Activated CD4-positive, alpha-beta T cell treated with anti-CD3 and anti-CD28 coated beads, Interleukin-2, amount 10 ng/mL, durations not matched to agents 7 days and 5 days (primary cell): ENCODE results near the gene SRGAP2B. TPM values are rescaled to one million over a fixed set of nuclear protein-coding genes. Genes with fewer than 3 reads are reported as not detected.
"Not testable (repeated sequence)": the region's sequence is repeated elsewhere in the genome, so short reads cannot be mapped to it uniquely, and the experiment has no call there.

Experiments
- CTCF ChIA-PET: fragments of 350-600 bp; sonication (Branson Sonifier 250); formaldehyde crosslinking; loops from one replicate; lab custom pipeline; 2021; ENCODE audit warnings: antibody characterized with exemption; lab: Charles Lee
- POLR2A ChIA-PET: fragments of 350-600 bp; sonication (Branson Sonifier 250); formaldehyde crosslinking; loops from one replicate; lab custom pipeline; 2021; ENCODE audit warnings: antibody characterized with exemption; lab: Charles Lee
- DNase-seq: peaks from one replicate; pipeline ENCODE4 v3.0.0-alpha.2; 2020
- H3K27ac Mint-ChIP-seq: one replicate; pipeline ENCODE4 v1.8.0; 2021; ENCODE audit warnings: mild to moderate bottlenecking, moderate library complexity, mixed read lengths
- H3K27me3 Mint-ChIP-seq: one replicate; pipeline ENCODE4 v1.8.0; 2021; ENCODE audit warnings: mixed read lengths
- H3K36me3 Mint-ChIP-seq: one replicate; pipeline ENCODE4 v1.8.0; 2021; ENCODE audit warnings: low read depth, mixed read lengths
- H3K4me1 Mint-ChIP-seq: one replicate; pipeline ENCODE4 v1.8.0; 2021; ENCODE audit warnings: mixed read lengths
- H3K4me3 Mint-ChIP-seq: one replicate; pipeline ENCODE4 v1.8.0; 2021; ENCODE audit warnings: mild to moderate bottlenecking, moderate library complexity, mixed read lengths
- H3K9me3 Mint-ChIP-seq: one replicate; pipeline ENCODE4 v1.8.0; 2021; ENCODE audit warnings: mixed read lengths
- total RNA-seq, 2 experiments: library from RNA; stranded (reverse); gene quantifications; one replicate each; pipeline ENCODE4 v1.2.3, GENCODE V29; 2021

SRGAP2B gene
- total RNA-seq, 2 experiments from 2014 or later: 31.1 to 32.8 TPM

DNA sequence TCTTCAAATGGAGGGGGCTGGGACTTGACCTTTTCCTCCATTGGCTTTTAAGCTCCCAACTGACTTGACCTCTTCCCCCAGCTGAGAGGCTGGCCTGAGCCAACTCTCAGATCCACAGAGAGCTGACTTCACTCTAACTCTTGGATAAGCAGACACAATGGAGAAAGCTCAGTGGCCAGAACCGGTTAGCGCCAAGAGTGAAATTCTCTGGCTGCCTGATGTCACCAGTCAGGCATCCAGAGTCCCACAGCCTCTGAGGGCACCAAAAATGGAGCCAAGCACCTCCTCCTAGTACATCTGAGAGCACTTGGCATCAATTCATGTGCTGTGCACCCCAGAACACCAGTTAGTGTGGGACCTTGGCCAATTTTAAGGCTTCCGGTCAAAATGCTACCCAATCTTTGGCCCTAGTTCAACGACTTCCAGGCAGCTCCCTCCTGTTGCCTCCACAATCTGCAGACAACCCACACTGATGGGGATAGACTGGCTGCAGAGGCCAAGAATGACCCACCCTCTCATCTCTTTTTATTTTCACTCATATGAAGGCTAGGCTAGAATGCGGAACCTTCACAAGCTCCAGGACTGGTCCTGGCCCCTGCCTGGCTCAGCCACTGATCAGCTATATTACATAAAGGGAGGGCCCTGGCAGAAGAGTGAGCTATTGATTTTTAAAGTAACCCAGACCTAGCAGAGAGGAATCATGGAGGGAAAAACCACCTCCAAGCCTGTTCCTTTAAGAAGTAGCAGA, 200.5 kb downstream of the SRGAP2B start:
- DNase-seq, H3K4me3 Mint-ChIP-seq, H3K4me1 Mint-ChIP-seq, H3K36me3 Mint-ChIP-seq, H3K27me3 Mint-ChIP-seq, H3K9me3 Mint-ChIP-seq, CTCF ChIA-PET, H3K27ac Mint-ChIP-seq, POLR2A ChIA-PET: not testable (repeated sequence)

DNA sequence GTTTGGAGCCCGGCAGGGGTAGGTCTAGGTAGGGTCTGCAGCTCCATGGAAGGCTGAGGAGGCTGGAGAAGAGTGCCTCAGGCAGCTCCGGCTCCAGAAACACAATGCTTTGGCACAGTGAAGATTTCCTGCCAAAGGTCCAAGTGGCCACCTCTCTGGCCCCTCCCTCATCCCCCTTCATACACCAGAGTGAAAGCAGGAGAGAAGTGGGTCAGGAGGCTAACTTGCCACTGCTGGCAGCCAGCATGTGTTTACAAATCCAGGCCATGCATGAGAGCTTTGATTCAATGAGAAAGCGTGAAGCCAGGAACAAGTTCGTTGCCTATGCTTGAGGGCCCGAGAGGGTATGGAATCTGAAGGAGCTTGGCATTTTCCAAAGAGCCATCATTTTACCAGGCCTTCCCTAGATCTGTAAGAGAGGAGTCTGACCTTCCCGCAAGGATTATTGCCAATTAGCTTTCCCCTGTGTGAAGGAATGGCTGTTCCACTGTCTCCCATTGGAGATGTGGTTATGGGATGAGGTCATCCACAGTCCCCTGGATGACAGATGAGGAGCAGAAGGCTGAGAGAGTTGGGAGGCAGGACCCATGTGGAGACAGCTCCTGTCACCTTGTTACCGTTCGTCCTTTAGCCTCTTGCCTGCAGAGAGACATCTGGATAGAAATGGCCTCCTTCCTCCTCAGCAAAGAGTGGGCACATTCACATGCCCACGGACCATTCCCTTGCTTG, 201.3 kb downstream of the SRGAP2B start:
- CTCF ChIA-PET, H3K9me3 Mint-ChIP-seq: not testable (repeated sequence)

DNA sequence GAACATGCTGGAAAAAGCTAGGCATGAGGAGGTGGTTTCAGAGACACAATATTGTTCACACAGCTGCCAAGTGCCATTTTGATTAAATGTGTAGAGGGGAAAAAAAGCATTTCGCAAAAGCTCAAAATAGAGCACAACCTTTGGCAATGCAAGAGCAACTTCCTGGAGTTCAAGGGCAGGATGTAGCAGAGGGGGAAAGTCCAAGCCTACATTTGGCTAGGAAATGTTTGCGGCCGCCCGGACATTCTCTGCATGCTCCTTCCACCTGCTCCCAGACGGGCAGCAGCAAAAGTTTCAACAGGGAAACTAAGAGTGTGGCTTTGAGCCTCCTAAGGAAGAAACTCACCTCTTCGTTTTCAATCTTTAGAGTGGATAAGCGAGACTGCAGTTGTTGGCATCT, 202.1 kb downstream of the SRGAP2B start:
- DNase-seq, H3K9me3 Mint-ChIP-seq, H3K4me1 Mint-ChIP-seq, H3K36me3 Mint-ChIP-seq, H3K27ac Mint-ChIP-seq, CTCF ChIA-PET, H3K4me3 Mint-ChIP-seq, H3K27me3 Mint-ChIP-seq, POLR2A ChIA-PET: not testable (repeated sequence)

More for the DNA sequence above, 201.3 kb downstream of the SRGAP2B start:
- H3K4me1 Mint-ChIP-seq, DNase-seq, H3K4me3 Mint-ChIP-seq, POLR2A ChIA-PET, H3K27ac Mint-ChIP-seq, H3K27me3 Mint-ChIP-seq, H3K36me3 Mint-ChIP-seq: not testable (repeated sequence)

DNA sequence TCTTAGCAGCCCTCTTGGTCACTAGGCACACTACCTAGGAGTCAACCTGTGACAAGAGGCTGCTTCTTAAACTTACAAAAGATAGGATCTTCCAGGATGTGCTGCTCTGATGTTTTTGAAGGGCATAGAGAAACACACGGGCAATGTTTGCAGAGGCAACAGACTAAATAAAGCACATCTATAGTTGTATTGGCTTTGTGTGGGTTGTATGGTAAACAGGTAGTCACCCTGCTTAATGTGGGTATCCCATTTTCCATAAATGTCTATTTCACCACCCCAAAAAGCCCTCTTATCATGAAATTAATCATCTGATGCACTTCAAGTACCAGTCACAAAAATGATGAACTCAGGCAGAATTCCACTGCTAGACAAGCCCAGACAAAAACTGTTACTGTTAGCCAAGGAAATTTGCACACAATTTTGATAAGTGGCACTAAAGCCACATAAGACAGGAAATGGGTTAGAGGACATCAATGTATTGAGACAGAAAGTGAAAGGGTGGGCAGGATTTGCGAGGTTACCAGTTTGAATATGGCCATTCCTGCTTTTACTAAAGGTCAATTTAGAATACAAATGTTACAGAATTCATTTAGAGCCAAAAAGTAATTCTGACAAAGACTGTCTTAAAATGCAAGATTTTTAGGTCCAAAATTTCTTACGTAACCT, 205.5 kb downstream of the SRGAP2B start:
- POLR2A ChIA-PET, H3K27me3 Mint-ChIP-seq, H3K4me1 Mint-ChIP-seq, CTCF ChIA-PET, H3K9me3 Mint-ChIP-seq, H3K4me3 Mint-ChIP-seq, H3K36me3 Mint-ChIP-seq, DNase-seq, H3K27ac Mint-ChIP-seq: not testable (repeated sequence)

DNA sequence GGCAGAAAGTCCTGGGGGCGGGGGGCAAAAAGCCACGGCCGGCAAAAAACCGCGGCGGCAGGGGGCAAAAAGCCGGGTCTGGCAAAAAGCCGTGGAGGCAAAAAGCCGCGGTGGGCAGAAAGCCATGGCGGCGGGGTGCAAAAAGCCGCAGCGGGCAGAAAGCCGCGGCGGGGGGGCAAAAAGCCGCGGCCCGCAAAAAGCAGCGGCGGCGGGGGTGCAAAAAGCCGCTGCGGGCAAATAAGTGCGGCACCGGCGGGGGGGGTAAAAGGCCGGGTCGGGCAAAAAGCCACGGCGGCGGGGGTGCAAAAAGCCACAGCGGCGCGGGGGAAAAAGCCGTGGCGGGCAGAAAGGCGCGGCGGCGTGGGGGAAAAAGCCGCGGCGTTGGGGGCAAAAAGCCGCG, 212.1 kb downstream of the SRGAP2B start:
- CTCF ChIA-PET, H3K27me3 Mint-ChIP-seq, H3K9me3 Mint-ChIP-seq, H3K36me3 Mint-ChIP-seq, H3K4me3 Mint-ChIP-seq, H3K27ac Mint-ChIP-seq, H3K4me1 Mint-ChIP-seq, POLR2A ChIA-PET: not testable (repeated sequence)
- DNase-seq: peak; percentile 16

DNA sequence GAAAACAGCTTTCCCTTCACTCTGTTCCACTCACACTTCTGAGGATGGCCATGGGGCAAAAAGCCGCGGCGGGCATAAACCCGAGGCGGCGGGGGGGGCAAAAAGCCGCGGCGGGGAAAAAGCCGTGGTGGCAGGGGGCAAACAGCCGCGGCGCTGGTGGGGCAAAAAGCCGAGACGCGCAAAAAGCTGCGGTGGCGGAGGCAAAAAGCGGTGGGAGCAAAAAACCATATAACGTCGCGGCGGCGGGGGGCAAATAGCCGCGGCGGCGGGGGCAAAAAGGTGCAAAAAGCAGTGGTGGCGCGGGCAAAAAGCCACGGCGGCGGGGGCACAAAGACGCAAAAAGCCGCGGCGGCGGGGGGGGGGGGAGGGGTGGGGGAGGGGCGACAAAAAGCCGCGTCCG, 212.8 kb downstream of the SRGAP2B start:
- H3K36me3 Mint-ChIP-seq, H3K27me3 Mint-ChIP-seq, H3K27ac Mint-ChIP-seq, H3K9me3 Mint-ChIP-seq, CTCF ChIA-PET, H3K4me1 Mint-ChIP-seq, DNase-seq, H3K4me3 Mint-ChIP-seq, POLR2A ChIA-PET: not testable (repeated sequence)

DNA sequence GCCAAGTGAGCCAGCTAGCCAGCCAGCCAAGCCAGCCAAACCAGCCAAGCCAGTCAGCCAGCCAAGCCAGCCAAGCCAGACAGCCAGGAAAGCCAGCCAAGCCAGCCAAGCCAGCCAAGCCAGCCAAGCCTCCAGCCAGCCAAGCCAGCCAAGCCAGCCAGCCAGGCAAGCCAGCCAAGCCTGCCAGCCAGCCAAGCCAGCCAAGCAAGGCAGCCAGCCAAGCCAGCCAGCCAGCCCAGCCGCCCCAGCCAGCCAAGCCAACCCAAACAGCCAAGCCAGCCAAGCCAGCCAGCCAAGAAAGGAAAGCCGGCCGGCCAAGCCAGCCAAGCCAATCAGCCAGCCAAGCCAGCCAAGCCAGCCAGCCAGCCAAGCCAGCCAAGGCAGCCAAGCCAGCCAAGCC, 236.5 kb downstream of the SRGAP2B start:
- H3K36me3 Mint-ChIP-seq, H3K9me3 Mint-ChIP-seq, H3K27me3 Mint-ChIP-seq, CTCF ChIA-PET, H3K4me3 Mint-ChIP-seq, DNase-seq, H3K27ac Mint-ChIP-seq, POLR2A ChIA-PET, H3K4me1 Mint-ChIP-seq: not testable (repeated sequence)

Other genes starting within 250 kb of the SRGAP2B start
- gene FAM72D, start 646 bp upstream of the SRGAP2B start, total RNA-seq: 10 to 100 TPM; 17.0 to 22.2 TPM
- under 1 TPM in 1 of 2 experiments, not detected in 1; 0.69 TPM for gene PPIAL4D, start 146.8 kb upstream of the SRGAP2B start, total RNA-seq